ENCODE data around the gene ZNF785.
"Not testable (repeated sequence)": the region's sequence is repeated elsewhere in the genome, so short reads cannot be mapped to it uniquely, and the experiment has no call there.

Gene ZNF785

GRCh38 chr16:30601966-30602365, 16.5 kb upstream of the ZNF785 start:
- FAIRE-seq, result no peak

DNA sequence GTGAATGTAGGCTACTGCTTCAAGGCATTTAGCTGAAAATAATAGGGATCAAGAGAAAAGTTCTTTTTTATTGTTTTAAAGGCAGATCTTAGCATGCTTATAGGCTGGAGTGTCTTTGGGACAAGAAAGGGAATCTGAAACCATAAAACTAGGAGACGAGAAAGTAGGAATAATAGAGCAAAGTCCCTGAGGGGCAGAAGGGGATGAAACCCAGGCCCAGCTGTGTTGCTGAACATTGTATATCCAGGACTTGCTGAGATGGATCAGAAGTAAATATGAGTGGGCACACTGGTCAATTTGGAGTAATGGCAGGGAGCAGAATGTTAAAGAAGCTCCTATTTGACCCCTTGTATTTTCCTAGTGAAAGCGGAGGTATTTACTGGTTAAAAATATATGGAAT, 15.4 kb upstream of the ZNF785 start:
- FAIRE-seq, result no peak

DNA sequence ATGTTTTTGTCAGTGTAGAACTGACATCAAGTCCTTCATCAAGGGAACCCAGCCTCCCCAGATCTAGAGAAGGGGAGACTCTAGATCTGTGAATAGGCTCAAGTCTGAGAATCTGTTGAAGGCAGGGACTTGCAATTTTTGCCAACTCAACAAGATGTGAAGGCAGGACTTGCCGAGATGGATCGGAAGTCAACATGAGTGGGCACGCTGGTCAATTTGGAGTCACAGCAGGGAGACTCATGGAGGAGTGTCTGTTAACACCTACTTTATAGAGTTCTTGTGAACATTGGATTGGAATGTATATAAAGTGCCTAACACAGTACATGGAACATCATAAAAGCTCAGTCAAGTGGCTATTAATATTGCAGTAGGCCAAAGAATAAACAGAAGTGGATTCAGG, 14.7 kb upstream of the ZNF785 start:
- no peak for FAIRE-seq

DNA sequence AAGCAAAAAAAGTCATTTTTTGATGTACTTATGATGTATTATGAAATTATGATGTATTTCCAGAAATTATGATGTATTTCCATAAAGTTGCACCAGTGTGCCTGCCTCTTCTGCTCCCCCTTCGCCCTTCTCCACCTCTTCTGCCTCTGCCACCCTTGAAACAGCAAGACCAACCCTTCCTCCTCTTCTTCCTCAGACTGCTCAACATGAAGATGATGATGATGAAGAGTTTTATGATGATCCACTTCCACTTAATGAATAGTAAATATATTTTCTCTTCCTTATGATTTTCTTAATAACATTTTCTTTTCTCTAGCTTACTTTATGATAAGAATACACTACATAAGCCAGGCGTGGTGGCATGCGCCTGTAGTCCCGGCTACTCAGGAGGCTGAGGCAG, 7.4 kb upstream of the ZNF785 start:
- no peak for FAIRE-seq

- FAIRE-seq, result not testable (repeated sequence)
These were observed 5.4 kb upstream of the ZNF785 start for GRCh38 chr16:30590869-30591268.

DNA sequence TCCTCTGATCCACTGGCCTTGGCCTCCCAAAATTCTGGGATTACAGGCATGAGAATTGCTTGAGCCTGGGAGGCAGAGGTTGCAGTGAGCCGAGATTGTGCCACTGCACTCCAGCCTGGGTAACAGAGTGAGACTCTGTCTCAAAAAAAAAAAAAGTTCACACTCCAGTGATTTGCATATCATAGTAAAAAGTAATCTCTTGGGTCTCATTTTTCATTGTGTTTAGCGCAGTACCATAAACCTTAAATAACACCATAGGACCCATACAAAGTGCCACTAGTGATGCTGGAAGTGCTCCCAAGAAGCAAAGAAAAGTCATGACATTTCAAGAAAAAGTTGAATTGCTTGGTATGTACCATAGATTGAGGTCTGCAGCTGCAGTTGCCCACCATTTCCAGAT, 4.1 kb upstream of the ZNF785 start:
- not testable (repeated sequence) for FAIRE-seq

- FAIRE-seq, result no peak
These were observed 3.2 kb upstream of the ZNF785 start for GRCh38 chr16:30588651-30589050.

- no peak for FAIRE-seq
These were observed 486 bp downstream of the ZNF785 start for GRCh38 chr16:30585022-30585399.

DNA sequence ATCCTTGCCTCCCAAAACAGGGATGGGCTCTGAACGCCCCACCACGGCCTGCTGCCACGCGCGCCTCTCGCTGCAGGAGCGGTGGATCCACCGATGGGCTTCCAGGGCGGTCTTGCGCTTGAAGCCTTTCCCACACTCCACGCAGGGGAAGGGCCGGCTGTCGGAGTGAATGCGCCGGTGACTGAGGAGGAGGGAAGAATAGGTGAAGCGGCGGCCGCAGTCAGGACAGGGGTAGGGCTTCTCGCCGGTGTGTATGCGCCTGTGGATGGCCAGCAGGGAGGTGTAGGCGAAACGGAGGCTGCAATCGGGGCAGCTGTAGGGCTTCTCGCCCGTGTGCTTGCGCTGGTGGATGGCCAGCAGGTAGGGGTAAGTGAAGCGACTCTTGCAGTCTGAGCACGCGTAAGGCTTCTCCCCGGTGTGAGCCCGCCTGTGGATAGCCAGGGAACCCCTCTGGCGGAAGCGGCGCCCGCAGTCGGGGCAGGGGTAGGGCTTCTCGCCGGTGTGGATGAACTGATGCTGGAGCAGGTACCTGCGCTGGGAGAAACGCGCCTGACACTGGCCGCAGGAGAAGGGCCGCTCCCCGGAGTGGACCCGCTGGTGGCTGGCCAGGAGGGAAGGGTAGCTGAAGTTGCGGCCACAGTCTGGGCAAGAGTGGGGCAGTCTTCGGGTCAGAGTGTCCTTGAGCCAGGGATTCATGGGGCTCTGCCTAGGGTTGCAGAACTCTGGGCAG, 2.7 kb downstream of the ZNF785 start:
- no peak for FAIRE-seq

DNA sequence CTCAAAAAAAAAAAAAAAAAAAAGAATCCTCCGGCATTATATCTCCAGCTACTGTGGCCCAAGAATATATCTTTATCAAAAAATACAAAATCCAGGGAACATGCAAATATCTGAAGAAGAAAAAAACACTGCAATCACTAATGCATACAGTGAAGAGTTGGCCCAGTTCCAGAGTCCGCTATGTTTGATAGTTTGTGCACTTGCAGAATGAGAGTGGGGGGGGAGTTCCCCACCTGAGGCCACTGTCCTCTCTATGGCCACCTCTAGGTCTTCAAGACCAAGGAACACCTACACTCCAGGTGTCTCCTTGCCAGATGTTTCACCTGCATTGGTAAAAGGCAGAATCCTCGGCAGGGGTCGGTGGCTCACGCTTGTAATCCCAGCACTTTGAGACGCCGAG, 4.0 kb downstream of the ZNF785 start:
- FAIRE-seq, result no peak

GRCh38 chr16:30574678-30575077, 10.8 kb downstream of the ZNF785 start:
- FAIRE-seq, result no peak

GRCh38 chr16:30571445-30572322, 13.8 kb downstream of the ZNF785 start, which contains the start of gene ZNF688:
ZNF688 (minus strand) TSS chr16:30571714; CDS start chr16:30571629, 85 bp downstream.
- peak; percentile 95 for FAIRE-seq

DNA sequence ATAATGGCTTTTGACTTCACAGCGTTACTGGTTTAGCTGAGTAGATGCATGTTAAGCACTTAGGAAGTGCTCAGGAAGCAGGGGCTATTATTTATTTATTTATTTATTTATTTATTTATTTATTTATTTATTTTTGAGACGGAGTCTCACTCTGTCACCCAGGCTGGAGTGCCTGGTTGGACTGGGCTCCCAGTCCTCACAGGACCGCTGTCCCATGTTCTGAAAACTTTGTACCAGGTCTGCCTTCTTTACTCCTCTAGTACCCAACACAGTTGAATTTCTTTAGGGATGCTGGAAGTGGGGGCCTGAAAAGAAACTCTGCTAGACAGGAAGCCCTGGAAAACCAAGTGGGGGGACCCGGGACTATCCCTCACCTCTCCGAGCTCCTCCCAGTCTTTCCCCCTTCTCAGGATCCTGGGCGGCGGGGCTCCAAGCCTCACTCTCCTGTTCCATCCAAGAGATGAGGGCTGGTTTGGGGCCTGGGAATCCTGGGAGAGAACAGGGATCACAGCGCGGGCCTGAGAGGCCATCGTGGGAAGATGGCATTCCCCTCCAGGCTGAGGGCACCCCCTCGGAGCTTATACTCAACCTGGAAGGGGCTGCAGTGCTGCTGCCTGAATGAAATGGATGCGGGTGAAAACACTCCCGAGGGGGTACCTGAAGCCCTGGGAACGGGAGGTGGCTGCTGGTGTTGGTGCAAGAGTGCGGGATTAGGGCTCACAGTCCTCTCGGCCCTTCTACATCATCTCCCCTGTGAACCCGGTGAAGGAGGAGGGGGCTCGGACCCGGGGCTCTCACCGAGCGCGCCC, 14.7 kb downstream of the ZNF785 start:
- FAIRE-seq, result no peak

- FAIRE-seq, result no peak
These were observed 15.5 kb downstream of the ZNF785 start for GRCh38 chr16:30569746-30570635.

DNA sequence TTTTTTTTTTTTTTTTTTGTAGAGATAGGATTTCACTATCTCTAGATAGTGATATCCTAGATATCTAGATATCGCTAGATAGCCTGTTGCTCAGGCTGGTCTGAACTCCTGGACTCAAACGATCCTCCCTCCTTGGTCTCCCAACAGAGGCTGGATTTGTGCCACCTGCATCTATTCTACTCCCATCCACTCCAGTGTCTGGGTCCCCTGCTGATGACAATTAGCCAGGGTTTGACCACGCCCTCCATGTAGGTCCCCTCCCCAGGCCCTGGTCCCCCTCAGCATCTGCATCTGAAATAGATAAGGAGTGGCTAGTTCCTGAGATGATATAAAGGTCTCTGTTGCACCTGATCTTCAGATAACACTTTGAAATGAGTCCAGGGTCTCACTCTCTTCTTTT, 16.2 kb downstream of the ZNF785 start:
- no peak for FAIRE-seq

DNA sequence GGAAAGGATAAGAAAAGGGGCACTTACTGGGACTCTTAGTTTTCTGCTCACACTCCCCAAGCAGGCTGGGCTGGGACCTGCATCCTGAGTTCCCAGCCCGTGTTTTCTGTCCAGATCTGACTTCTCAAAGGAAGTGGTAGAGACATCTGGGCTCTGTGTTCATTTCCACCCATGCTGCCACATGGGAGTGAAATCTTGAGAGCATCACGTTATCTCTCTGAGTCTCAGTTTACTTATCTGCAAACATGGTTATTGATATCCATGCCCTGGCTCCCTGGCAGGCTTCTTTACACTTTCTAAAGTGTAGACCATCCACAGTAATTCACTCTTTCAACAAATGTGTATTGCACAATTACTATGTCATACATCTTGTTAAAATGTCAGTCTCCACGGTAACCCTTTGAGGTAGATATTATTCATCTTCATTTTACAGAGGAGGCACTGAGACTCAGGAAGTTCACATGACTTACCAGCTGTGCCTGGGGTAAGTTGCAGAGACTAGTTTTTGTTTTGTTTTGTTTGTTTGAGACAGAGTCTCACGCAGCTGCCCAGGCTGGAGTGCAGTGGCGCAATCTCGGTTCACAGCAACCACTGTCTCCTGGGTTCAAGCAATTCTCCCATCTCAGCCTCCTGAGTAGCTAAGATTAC, 17.4 kb downstream of the ZNF785 start:
- no peak for FAIRE-seq

DNA sequence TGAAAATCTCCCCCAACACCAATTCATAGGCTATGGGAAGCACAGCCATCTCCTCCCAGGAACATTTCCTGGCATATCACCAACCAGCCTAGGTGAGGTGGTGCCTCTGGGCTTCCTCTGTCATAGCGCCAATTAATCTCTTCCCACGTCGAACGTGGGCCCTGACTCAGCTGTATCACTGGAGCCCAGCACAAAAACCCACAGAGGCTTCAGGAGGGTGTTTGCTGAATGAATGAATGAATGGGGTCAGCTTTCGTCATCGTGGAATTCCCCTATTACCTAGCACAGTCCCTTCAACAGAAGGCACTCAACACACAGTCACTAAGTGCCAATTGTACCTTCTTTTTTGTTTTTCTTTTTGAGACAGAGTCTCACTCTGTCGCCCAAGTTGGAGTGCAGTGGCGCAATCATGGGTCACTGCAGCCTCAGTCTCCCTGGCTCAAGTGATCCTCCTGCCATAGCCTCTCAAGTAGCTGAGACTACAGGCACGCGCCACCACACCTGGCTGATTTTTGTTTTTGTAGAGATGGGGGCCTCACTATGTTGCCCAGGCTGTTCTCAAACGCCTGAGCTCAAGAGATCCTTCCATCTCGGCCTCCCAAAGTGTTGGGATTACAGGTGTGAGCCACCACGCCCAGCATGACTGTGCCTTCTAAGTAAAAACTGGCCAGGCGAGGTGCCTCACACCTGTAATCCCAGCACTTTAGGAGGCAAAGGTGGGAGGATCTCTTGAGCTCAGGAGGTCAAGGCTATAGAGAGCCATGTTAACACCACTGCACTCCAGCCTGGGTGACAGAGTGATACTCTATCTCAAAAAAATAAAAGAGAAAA, 18.1 kb downstream of the ZNF785 start:
- no peak for FAIRE-seq

GRCh38 chr16:30566531-30566930, 19.0 kb downstream of the ZNF785 start:
- no peak for FAIRE-seq

DNA sequence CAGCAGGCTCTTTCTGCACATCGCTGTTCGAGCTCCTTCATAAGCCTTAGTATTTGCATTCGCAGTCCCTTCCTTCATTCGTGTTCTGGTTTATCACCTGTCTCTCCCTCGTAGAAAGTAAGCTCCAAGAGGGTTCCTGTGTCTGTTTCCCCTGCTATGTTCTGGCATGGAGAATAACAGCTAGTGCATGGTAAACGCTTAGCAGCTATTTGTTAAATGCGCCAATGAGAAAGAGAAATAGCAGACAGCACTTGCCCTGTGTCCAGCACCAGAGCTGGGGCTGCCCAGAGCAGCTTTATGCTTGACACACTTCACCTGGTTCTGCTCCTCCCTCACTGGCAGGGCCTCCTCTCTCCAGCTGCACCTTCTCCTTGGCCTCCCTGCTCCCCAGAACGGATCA, 19.5 kb downstream of the ZNF785 start:
- no peak for FAIRE-seq

DNA sequence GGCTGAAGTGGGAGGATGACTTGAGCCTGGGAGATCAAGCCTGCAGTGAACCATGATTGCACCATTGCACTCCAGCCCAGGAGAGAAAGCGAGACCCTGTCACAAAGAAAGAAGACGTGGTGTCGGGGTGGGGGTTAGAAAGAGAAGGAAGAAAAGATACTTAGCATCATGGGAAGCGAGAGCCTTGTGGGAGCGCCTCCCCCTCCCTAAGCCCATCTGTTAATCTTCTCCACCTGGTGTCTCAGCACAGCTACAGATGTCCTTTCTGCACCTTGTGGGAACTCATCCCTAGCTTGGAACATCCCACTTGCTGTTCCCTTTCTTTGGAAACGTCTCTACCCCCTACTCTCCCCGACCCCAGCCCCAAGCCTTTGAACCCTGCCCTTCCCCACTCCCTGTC, 20.0 kb downstream of the ZNF785 start:
- FAIRE-seq, result no peak

DNA sequence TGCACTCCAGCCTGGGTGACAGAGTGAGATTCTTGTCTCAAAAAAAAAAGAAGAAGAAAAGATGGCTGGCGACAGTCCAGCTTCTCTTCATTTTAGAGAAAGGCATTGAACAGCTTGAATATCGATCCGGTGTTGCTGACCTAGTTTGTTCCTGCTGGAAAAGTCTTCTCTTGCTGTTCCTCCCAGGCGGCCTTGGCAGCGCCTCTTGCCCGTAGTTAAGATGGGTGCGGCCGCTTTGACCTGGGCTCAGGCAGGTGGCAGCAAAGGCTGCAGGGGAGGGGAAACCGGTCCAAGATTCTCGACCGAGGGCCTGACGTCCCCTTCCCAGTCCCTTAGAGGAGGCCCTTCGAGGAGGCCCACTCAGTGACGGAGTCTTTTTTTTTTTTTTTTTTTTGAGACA, 23.5 kb downstream of the ZNF785 start:
- no peak for FAIRE-seq

All from A204.1 (cell line).